Measurements from ENCODE around the gene BMP7.
"Not testable (repeated sequence)": the region's sequence is repeated elsewhere in the genome, so short reads cannot be mapped to it uniquely, and the experiment has no call there.

Gene BMP7

DNA sequence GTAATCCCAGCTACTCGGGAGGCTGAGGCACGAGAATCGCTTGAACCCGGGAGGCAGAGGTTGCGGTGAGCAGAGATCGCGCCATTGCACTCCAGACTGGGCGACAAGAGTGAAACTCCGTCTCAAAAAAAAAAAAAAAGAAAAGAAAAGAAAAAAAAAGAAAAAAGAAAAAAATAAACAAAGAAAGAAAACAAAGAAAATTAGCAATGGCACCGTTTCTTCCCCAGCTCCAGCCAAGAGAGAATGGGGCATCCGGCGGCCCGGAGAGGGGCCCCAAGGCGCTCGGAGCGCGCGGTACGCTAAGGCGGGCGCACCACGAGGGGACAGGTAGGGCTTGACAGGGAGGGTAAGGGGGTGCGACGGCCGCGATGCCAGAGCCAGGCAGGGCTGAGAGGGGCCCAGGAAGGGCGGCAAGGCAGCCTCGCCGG, 1.5 kb downstream of the BMP7 start:
- DNase-seq = not testable (repeated sequence)

DNA sequence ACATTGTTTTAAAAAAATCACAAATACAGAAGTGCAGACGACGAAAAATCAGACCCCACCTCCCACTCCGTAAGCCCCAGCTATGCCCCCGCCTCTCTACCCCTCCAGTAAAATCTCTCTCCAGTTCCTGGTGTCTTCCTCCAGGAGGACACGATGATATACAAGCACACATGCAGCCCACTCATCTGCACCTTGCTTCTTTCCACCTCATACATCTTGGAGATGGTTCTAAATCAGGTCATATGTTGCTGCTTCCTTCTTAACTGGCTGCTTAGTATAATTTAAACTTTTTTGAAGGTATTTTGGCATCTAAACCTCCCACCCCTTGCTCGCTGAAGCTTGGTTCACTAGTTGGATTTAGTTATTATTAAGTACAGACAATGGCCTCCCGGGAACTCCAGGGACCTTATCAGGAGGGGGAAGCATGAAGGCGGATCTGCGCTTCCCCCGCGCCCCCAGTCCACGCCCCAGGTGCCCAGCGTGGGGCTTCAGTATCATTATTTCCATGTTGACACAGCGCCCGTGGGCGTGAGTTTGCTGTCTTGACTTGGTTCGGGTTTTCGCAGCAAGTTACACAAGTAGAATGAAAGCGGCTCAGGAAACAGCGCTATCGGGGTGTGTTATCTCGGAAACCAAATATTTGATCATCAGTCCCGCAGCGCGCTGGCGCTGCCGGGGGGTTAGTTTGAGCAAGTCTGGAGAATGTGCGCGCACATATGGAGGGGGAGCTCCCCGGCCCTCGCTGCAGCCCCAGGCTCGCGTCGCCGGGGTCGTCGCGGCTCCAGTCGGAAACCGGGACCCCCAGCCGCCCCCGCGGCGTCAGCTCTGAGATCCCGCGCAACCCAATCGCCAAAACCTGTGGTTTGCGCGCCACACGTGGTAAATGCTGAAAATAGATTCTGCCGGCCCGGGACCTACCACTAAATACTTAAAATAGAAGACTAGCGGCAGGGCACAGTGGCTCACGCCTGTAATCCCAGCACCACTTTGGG, 2.3 kb downstream of the BMP7 start:
- DNase-seq = no peak

DNA sequence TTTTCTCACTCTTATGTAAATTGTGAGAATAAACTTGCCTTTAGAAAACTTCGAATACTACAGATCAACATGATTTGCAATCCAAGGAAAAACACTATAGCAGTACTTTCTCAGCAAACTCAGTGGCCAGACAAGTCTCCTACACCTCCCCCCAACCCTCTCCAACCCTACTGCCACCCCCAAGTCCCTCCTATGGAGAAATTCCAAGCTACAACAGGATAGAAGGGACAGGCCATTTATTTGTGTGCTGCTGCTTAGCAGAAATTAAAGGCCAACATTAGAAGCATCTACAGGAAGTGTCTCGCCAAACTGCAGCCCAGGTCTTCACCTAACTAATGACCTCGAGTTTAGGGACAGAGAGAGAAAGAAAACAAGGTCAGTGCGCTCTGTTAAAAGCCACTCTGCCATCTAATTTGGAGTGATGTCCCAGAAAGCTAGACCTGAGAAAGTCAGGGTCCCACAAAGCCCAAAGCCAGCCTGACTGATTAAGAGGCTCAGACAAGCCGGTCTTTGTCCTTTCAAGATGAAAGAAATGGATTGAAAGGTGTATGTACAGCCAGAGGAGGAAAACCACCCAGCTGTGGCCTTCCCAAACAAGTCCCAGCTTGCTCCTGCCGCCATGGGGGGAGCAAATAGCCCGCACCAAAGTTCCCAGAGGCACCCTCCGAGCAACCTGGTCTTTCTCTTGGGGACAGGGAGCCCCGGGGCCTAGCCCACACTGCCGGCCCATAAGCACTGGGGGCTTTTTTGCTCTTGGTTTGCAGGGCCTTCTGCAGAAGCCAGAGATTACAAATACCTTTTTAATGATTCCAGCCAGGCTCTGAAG, 3.4 kb downstream of the BMP7 start:
- DNase-seq = no peak

DNA sequence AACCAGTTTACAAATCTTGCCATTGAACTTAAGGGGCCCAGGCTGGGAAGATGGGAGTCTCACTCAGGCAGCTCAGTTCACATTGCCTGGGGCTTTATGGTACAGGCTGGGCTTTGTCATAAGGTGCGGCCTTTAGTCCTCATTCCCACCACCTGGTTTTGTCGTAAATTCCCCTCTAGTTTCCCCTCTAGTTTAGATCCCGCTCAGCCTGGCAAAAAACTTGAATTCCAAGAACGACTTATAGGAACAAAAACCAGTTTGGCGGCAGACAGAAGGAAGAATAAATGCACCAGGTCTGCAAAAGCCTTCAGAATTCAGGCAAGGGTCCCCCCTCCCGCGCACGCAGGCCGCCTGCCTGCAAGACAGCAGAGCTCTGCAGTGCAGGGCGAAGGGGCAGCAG, 4.1 kb downstream of the BMP7 start:
- DNase-seq = no peak

DNA sequence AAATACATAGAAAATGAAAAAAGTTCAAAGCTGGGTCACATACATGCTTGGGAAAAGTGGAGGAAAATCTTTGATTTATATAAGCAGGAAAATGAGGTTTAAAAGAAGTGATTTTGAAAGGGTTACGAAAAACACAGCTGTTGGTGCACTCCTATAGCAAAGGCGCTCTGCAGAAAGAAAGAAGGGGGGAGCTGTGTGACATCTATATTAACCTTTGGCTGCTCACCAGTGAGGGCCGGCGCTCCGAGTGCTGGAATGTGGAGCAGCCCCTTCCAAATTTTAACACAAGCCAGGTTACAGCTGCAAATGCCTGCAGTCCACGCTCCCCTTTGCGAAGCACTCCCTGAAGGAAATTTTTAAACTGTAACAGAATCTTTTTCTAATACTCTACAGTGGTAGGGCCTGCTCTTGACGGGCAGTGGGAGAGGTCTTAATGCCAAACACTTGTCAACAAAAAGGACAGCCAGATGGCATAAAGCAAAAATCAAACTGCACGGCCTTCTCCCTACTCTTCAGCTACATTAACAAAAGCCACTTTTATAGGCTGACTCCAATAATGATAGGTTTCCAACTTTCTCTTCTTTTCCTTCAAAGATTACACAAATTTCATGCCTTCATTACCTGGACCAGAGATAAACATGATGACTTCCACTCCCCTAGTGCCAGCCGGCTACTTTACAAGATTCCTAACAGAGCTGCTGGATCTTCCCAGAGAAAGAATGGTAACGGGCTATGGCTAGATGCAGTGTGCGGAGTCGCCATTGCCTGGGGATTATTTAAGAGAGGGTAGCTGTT, 4.8 kb downstream of the BMP7 start:
- DNase-seq = no peak

DNA sequence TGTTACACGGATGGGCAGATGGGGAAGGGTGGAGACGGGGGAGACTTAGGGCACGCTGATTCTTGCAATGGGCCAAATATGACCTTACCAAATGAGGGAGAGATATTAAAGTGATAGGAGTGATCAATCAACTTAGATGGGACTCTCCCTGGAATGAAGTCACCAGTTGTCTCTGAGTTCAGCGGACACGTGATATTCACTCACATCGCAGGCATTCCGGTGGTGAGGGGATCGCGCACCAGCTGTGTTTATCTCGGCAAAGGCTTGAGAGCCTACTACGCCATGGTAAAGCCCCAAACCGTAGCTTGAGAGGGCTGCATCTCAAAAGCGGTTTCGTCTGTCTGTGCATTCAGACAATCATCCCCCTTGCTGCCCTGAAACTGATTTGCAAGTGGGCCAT, 5.5 kb downstream of the BMP7 start:
- no peak for DNase-seq

DNA sequence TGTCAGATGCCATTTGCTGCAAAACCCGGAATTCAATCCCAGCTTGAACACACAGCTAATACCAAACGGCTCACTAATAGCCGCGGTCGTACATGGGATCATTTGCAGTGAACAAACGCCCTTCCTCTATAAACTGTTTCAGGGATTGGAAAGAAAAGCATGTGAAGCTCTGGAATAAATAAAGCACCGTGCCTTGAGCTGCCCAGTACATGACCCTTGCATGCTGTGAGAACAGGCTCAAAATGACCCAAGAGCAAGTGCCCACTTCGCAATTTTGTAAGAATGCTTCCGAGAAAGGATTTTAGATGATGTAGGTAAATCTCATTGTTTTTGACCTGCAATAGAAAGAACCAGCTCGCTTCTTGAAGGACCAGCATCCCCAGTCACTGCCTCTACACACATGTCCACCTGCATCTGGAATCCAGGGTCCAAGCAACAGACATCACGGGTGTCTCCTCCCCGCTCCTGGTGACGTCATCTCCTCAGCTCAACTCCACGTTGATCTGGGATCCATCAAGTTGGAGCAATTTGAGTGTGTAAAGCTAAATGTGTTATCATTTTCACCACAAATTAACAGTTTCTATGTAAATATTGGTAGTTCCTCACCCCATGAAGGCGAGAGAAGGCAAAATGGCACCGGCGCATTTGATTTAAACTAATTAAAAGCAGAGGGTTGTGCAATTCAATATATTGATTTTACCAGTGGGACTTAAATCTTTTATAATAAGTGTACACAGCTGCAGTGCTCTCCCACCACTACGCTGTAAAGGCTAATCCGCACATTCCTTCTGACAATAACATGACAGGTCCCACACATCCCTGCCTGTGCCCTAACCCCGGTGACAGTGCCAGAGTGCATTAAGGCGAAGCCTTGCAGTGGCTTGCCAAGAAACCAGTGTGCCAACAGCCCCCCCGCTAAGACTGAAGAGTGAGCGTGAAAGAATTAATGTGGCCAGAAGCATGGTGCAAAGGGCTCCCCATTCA, 6.2 kb downstream of the BMP7 start:
- DNase-seq = no peak

DNA sequence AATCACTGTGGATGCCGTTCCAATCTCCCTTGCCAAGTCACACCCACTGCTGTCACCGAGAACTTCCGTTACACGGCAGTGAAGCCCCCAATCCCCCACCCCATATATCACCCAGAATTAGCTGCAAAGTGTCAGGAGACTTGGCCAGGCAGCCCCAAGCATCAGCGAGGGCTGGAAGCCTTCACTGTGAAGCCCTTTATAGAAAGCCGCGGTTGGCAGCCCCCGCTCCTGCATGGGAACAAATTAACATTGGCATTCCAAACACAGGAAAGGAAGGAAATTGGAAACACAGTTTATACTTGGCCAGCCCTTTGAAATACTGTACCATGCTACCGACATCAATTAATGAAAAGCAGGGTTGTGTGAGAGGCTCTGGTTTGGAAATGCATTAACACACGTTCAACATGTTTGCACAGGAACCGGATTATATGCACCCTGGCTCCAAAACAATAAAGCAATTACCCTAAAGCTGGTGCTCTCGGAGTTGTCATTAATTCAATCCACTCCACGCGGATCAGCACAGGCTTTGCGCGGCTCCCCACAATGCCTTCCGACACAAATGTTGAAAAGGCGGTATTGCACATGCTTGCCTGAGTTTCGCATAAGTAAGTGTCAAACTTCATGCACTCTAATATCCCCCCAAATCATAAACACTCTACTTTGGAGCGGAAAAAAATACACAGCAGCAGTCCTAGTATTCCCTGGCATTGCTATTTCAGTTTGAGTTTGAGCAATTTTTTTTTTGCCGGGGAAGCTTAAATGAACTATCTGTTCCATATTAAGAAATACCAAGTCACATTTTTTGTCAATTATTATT, 7.1 kb downstream of the BMP7 start:
- DNase-seq = no peak

DNA sequence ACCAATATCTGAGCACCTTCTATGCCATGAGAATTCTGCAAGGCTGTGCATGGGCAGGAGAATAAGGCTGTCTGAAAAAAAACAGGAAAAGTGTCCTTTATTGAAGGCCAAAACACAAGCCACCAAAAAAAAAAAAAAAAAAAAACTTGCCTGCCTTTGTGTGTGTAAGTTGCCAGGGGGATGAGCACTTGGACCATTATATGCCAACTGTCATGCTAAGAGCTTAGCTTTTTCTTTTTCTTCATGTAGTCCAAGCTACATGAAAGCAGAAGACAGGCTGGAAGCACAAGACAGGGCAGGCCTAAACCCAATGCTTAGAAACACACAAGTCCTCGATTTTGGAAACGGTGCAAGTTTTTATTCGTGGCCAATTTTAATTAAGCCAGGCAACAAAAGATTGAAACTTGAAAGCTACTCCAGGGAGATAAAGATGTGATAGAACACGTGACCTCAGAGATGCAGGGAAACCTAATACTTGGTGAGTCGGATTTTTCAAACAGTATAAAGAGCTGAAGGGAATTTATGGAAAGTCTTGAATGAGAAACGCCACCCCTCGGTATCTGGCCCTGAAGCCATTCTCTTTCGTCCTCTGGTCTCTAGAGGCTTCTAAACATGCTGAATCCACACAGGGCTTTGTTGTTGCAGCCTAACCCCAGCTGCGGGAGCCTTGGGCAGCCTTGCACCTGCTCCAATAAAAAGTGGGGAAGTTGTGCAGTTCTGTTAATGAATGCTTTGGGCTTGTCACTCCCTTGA, 8.6 kb downstream of the BMP7 start:
- no peak for DNase-seq

DNA sequence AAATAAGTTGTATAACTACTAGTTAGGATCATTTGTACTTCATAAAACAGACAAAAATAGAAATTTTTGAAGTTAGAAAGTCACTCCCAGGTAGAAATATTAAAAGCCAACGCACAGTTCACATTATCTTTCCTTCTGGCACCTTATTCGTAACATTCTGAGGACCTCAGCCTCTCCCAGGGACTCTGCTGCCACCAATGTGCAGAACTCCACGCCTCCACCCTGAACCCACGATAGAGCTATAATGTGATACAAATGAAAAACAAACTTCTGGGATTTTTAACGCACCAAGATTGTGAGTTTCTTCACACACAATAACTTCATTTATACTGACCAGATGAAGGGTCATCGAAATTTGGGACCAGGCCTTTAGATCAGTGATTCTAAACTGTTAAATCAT, 9.5 kb downstream of the BMP7 start:
- no peak for DNase-seq

DNA sequence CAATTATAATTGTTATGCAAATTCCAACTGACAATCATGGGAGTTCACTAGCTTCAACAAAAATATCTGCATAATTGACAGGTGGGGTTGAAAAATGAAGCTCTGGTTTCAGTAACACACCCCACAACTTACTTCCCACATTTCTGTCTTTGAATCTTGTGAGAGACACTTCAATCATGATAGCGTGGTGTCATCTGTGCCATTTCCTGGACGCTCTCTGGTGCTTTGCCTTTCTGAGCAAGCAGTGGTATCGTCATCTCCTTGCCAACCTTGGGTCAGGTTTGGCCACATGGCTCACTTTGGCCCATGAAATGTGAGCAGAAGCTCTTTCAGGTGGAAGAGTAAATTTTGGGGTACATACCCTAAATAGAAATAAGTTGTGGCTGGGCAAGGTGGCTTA, 10.2 kb downstream of the BMP7 start:
- no peak for DNase-seq

DNA sequence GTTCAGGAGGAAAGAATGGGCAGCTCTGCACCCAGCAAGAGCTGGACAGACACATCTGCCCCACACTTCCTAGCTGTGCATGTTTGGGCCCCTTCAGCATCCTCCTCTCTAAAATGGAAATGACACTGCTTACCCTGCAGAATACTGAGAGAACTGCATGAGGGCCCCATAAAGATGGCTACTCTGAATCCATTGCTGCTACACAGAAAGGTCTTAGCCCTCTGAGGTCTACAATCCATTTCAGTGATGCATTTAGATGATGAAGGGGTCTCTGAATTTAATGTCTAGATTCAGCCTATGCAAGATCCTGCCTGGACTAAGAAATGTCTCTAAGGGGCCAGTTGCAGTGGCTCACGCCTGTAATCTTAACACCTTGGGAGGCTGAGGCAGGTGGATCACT, 11.3 kb downstream of the BMP7 start:
- no peak for DNase-seq

DNA sequence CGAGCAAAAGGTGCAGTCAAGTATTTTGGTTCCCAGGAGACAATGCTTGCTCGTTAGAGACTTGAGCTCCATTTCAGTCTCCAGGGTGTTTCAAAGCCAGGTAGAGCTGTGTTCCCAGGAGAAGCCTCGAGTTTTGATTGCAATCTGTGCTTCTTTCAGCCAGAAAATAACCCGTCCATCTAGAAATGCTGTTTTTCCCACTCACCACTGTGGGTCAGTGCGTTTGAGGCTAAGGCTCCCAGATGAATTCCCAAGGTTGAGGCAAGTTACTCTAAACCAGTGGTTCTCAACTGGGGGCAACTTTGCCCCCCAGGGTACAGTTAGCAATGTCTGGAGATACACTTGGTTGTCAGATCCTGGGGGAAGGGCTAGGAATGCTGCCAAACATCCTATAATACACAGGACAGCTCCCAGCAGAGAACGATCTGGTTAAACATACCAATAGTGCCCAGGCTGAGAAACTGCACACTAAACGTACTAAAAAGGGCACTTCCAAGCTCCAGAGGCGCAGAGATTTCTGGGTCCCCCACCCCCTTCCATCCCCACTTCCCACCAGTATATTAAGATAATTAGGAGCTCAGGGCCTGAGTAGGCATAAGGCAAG, 13.8 kb downstream of the BMP7 start:
- DNase-seq = no peak

DNA sequence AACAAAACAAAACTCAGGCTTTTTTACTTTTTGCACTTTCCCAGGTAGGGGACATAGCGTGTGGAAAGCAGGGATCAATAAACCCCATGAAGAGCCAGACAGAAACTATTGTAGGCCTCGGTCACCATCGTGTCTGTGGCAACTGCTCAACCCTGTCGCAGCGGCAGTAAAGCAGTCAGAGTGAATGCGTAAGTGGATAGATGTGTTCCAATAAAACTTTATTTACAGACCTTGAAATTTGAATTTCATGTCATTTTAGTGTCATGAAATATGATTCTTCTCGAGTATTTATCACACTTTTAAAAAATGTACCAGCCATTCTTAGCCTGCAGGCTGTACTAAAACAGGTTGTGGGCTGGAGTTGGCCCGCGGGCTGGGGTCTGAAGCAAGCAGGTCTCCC, 14.5 kb downstream of the BMP7 start:
- DNase-seq = no peak

DNA sequence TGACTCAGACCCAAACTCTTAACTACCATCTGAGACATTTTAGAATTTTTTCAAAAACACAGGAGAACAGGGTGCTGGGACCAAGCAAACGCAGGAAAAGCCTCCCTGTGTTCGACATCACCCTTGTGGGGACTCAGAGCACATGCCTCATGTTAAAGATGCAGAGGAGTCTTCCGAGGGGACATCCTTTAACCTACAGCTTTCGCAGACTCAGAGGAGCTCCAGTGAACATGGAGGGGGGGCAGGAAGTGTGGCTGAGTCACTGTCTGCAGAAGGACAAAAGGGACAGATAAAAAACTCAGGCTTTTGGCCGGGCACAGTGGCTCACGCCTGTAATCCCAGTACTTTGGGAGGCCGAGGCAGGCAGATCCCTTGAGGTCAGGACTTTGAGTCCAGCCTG, 15.1 kb downstream of the BMP7 start:
- DNase-seq = no peak

DNA sequence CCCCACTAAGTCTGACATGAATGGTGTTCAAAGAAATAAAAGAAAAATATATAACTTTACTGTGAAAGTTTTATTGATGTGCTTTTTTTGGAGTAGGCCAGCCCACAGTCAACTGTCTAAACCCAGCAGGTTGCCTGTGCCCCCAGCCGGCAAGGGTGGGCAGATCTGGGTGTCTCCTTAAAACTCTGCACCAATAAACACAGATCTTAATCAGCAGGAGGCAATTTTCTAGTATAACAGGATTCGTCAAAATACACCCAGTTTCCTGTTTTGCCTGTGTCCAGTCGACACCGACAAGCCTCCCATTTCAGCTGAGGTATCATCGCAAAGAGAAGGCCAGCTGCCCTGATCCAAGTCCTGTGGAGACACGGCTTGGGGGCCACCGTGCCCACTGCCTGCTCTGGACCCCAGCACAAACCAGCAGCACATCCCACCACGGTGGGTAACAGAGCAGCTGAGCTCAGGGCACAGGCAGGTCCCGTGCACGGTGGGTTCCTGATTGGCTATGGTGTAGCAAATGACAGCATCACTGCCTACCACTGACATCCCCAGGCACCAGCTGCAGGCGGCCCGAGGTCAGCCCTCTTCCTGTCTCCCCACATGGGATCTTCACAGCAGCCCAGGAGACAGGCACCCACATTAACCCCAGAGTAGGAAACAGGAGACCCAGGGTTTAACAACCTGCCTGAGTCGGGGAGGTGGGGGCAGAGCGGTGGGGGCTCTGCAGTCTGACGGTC, 15.7 kb downstream of the BMP7 start:
- DNase-seq = no peak

DNA sequence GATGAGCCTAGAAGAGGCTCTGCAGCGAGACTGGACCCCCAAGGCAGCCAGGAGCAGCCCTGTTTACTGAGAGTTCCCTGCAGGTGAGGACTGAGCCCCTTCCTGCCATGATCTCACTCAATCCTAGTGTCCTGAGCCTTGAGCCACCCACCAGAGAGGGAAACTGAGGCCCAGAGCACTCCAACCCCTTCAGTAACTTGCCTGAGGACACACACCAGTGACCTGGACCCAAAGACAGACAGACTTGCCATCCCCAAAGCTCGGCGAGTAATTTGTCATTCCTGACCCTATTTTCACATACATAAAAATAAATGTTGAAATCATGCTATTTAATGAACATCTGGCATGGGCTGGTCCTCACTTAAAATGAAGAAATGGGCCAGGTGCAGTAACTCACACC, 16.7 kb downstream of the BMP7 start:
- no peak for DNase-seq

DNA sequence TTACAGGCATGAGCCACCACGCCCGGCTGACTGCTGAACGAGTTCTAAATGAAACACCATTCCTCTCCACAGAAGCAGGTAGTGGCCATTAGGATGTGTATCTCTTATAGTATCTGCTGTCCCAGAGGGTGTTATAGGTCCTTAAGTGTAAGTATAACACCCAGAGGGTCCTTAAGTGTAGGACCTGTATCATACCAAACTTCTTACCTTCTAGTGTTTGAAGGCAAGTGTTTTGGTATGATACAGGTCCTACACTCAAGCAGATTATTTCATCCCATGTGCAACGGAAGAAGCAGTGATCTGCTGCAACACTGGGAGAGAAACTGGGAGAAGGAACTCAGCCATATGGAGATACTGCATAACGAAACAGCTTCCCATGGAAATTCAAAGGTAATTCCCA, 17.4 kb downstream of the BMP7 start:
- no peak for DNase-seq

Measured in SHP77 (cell line).